Activated CD4-positive, alpha-beta T cell treated with anti-CD3 and anti-CD28 coated beads, Interleukin-2, amount 50 U/mL, for 24 hours (primary cell): ENCODE data around the gene METTL8.
"Not testable (repeated sequence)": the region's sequence is repeated elsewhere in the genome, so short reads cannot be mapped to it uniquely, and the experiment has no call there.

ENCODE experiments used
- DNase-seq, 2 donors: peaks; one replicate each; pipeline ENCODE4 v3.0.0-alpha.2; 2020; ENCODE audit warnings: low read depth in 1 of 2, low spot score in 1 of 2

Gene METTL8

GRCh38 chr2:171315781-171316180 is 118.0 kb downstream of the METTL8 start:
- DNase-seq, result no peak

GRCh38 chr2:171312182-171312581 is 121.6 kb downstream of the METTL8 start:
- DNase-seq, result not testable (repeated sequence)

GRCh38 chr2:171311589-171311988 is 122.2 kb downstream of the METTL8 start:
- not testable (repeated sequence) for DNase-seq

GRCh38 chr2:171310889-171311288 is 122.9 kb downstream of the METTL8 start:
- no peak for DNase-seq

- DNase-seq, result no peak
Measured at GRCh38 chr2:171309455-171310286, 124.1 kb downstream of the METTL8 start.

GRCh38 chr2:171308280-171309054 is 125.3 kb downstream of the METTL8 start:
- no peak for DNase-seq

GRCh38 chr2:171307560-171307959 is 126.2 kb downstream of the METTL8 start:
- no peak for DNase-seq

- DNase-seq, result no peak
Measured at GRCh38 chr2:171297956-171298355, 135.8 kb downstream of the METTL8 start.

- DNase-seq, result no peak
Measured at GRCh38 chr2:171294608-171295007, 139.2 kb downstream of the METTL8 start.

GRCh38 chr2:171293661-171294060 is 140.1 kb downstream of the METTL8 start:
- DNase-seq, result no peak

GRCh38 chr2:171289991-171290390 is 143.8 kb downstream of the METTL8 start:
- no peak for DNase-seq

GRCh38 chr2:171289316-171289715 is 144.5 kb downstream of the METTL8 start:
- DNase-seq, result no peak

- DNase-seq, result no peak
Measured at GRCh38 chr2:171287611-171288010, 146.2 kb downstream of the METTL8 start.

GRCh38 chr2:171287036-171287571 is 146.7 kb downstream of the METTL8 start:
- no peak for DNase-seq

- no peak for DNase-seq
Measured at GRCh38 chr2:171281110-171281509, 152.7 kb downstream of the METTL8 start.

- DNase-seq, result no peak
Measured at GRCh38 chr2:171279983-171280790, 153.6 kb downstream of the METTL8 start.

GRCh38 chr2:171274757-171275156 is 159.0 kb downstream of the METTL8 start:
- no peak for DNase-seq

- DNase-seq, result no peak
Measured at GRCh38 chr2:171271971-171272436, 161.8 kb downstream of the METTL8 start.

GRCh38 chr2:171271386-171271785 is 162.4 kb downstream of the METTL8 start:
- DNase-seq, result no peak

GRCh38 chr2:171267855-171268629 is 165.7 kb downstream of the METTL8 start:
- no peak for DNase-seq
